ENCODE results near the gene HAT1. TPM values are rescaled to one million over a fixed set of nuclear protein-coding genes. Genes with fewer than 3 reads are reported as not detected.
A peak's percentile ranks its signal among the peaks of the same experiment; 100 is the strongest.

The HAT1 gene
- polyA plus RNA-seq, 3 donors = 16.9 to 63.3 (median 62.8) TPM

DNA sequence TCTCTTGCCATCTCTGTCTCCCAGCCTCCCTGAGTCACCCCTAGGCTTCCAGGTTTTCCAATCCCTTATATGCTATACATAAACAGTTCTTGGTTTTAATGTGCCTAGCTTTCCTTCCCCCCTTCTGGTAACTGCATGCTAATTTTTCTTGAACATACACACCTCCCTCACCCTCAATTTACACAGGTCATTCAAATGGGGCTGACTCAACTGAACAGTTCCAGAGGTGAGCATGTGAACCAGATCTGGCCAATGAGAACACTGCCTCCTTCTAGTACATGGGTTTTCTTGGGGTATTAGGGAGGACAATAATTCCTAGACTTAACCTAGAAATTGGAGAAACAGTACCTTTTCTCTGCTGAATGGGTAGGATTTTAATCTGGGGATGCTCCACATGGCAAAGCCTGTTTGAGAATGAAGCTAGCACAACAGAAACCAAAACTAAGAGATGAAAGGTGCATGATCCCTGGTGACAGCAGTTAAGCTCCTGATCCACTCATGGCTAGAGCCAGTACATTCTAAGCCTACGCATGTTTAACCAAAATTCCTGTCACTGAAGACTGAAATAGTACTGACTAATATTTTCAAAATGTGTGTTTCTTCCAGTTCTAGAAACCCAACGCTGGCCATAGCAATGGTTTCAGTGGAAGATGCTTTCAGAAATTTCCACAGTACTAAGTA lies 40.0 kb upstream of the HAT1 start:
- no peaks in the 10 kb centered on the region for H3K4me1 Mint-ChIP-seq
- Histone ChIP-seq H3K4me1 (ENCODE audit: control insufficient read depth in 1 of 2, insufficient read depth in 2 of 2, low read length in 2 of 2) (no peaks in the 10 kb centered on the region), H3K9ac (ENCODE audit: insufficient read depth, low read length, poor library complexity, severe bottlenecking) (no peak overlapping the region), H4K20me1 (ENCODE audit: insufficient read depth, low read length) (peaks cover 8% of the 10 kb centered on the region), H3K9me3 (replicated peaks in 1 of 2; ENCODE audit: control insufficient read depth in 1 of 2, insufficient read depth in 1 of 2, low read length in 2 of 2) (no peaks in the 10 kb centered on the region), H3K4me2 (replicated peaks; ENCODE audit: extremely low read depth, low read length, poor library complexity, severe bottlenecking) (no peak overlapping the region), H3K36me3 (replicated peaks in 1 of 2; ENCODE audit: control insufficient read depth in 1 of 2, insufficient read depth in 2 of 2, low read length in 2 of 2) (peaks cover 0 to 7% of the 10 kb centered on the region in 2 donors), H3K27me3 (ENCODE audit: control insufficient read depth in 2 of 2, insufficient read depth in 2 of 2, low read length in 2 of 2) (no peaks in the 10 kb centered on the region), H3K4me3 (replicated peaks in 1 of 3; ENCODE audit: low read depth in 2 of 3, low read length in 3 of 3) (no peak overlapping the region), H3K27ac (ENCODE audit: low read depth in 1 of 2, low read length in 2 of 2) (no peak overlapping the region), H2AFZ (ENCODE audit: insufficient read depth, low read depth, low read length, poor library complexity, severe bottlenecking) (no peak overlapping the region), H3K79me2 (ENCODE audit: insufficient read depth, low read length) (no peaks in the 10 kb centered on the region)
- H3K27me3 Mint-ChIP-seq (ENCODE audit: low read depth in 3 of 3) = no peaks in the 10 kb centered on the region
- peak overlapping the region in 1 of 7 donors; percentile 45 for H3K27ac Mint-ChIP-seq
- TF ChIP-seq, protein P1, sequence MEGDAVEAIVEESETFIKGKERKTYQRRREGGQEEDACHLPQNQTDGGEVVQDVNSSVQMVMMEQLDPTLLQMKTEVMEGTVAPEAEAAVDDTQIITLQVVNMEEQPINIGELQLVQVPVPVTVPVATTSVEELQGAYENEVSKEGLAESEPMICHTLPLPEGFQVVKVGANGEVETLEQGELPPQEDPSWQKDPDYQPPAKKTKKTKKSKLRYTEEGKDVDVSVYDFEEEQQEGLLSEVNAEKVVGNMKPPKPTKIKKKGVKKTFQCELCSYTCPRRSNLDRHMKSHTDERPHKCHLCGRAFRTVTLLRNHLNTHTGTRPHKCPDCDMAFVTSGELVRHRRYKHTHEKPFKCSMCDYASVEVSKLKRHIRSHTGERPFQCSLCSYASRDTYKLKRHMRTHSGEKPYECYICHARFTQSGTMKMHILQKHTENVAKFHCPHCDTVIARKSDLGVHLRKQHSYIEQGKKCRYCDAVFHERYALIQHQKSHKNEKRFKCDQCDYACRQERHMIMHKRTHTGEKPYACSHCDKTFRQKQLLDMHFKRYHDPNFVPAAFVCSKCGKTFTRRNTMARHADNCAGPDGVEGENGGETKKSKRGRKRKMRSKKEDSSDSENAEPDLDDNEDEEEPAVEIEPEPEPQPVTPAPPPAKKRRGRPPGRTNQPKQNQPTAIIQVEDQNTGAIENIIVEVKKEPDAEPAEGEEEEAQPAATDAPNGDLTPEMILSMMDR (IDR thresholded peaks at IDR 0.05) = no peak
- DNase-seq = no peak
- no peak overlapping the region for H3K4me3 Mint-ChIP-seq
- no peaks in the 10 kb centered on the region for H3K9me3 Mint-ChIP-seq
- intact Hi-C loops (cut with micrococcal nuclease) = no loop called here
- H3K36me3 Mint-ChIP-seq = peaks cover 14 to 16% of the 10 kb centered on the region in 2 donors
- 100% methylated on average over 1 of the region's 2 CpGs for WGBS (ENCODE audit: insufficient coverage)

DNA sequence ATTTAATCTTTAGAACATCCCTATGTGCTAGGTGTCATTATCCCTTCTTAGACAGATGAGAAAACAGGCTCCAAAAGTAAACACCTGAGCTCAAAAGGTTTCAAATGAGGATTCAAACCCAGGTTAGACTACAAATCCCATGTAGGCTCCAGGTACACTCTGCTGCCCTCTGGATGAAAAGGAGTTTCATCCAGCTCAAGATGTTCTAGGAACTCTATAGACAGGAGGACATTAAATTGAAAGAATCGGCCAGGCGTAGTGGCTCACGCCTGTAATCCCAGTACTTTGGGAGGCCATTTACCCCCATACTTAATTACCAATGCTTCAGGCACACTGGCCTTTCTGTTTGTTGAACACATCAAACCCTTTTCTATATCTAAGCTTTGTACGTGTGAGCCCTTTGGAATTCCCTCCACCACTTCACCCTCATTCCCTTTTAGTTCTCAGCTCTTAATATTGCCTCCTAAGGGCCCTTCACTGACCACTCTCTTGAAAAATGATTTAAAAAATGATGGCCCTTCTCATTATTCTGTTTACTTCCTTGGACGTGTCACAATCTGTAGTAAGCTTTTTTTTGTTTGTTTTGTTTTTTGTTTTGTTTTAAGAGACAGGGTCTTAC lies 38.9 kb upstream of the HAT1 start:
- no peak overlapping the region for H3K4me2 ChIP-seq (replicated peaks; ENCODE audit: extremely low read depth, low read length, poor library complexity, severe bottlenecking)
- H3K27me3 Mint-ChIP-seq (ENCODE audit: low read depth in 3 of 3) = no peaks in the 10 kb centered on the region
- H3K4me3 ChIP-seq (replicated peaks in 1 of 3; ENCODE audit: low read depth in 2 of 3, low read length in 3 of 3) = no peak overlapping the region
- peaks cover 4% of the 10 kb centered on the region for H4K20me1 ChIP-seq (ENCODE audit: insufficient read depth, low read length)
- peak overlapping the region in 1 of 7 donors; percentile 60 for H3K27ac Mint-ChIP-seq
- H3K9me3 ChIP-seq (replicated peaks in 1 of 2; ENCODE audit: control insufficient read depth in 1 of 2, insufficient read depth in 1 of 2, low read length in 2 of 2) = no peaks in the 10 kb centered on the region
- peaks cover 3 to 7% of the 10 kb centered on the region in 2 donors for H3K36me3 ChIP-seq (replicated peaks in 1 of 2; ENCODE audit: control insufficient read depth in 1 of 2, insufficient read depth in 2 of 2, low read length in 2 of 2)
- no peak overlapping the region for H3K9ac ChIP-seq (ENCODE audit: insufficient read depth, low read length, poor library complexity, severe bottlenecking)
- TF ChIP-seq, protein P1 (IDR thresholded peaks at IDR 0.05) = no peak
- no peak for DNase-seq
- H3K4me3 Mint-ChIP-seq = no peak overlapping the region
- H3K4me1 ChIP-seq (ENCODE audit: control insufficient read depth in 1 of 2, insufficient read depth in 2 of 2, low read length in 2 of 2) = no peaks in the 10 kb centered on the region
- H3K36me3 Mint-ChIP-seq = peaks cover 17 to 22% of the 10 kb centered on the region in 2 donors
- no peak overlapping the region for H2AFZ ChIP-seq (ENCODE audit: insufficient read depth, low read depth, low read length, poor library complexity, severe bottlenecking)
- WGBS (ENCODE audit: insufficient coverage) = 100% methylated on average over 3 of the region's 5 CpGs
- no peaks in the 10 kb centered on the region for H3K79me2 ChIP-seq (ENCODE audit: insufficient read depth, low read length)
- H3K27me3 ChIP-seq (ENCODE audit: control insufficient read depth in 2 of 2, insufficient read depth in 2 of 2, low read length in 2 of 2) = no peaks in the 10 kb centered on the region
- intact Hi-C loops (cut with micrococcal nuclease) = no loop called here
- no peak overlapping the region for H3K27ac ChIP-seq (ENCODE audit: low read depth in 1 of 2, low read length in 2 of 2)
- no peaks in the 10 kb centered on the region for H3K4me1 Mint-ChIP-seq
- no peaks in the 10 kb centered on the region for H3K9me3 Mint-ChIP-seq

All from CD14-positive monocyte (primary cell).